Esophagus squamous epithelium (tissue), 5 donors: ENCODE measurements around the gene RASSF1. TPM values are rescaled to one million over a fixed set of nuclear protein-coding genes. Genes with fewer than 3 reads are reported as not detected.

Experiments
- DNase-seq: peaks from one replicate; lab custom pipeline; 2025; lab: John Stamatoyannopoulos, UW
- H3K27ac ChIP-seq, 4 donors: fragments of 200-600 bp; sonication (generic); one replicate each; pipeline ENCODE4 v1.5.1; 2016 to 2019; ENCODE audit warnings: mild to moderate bottlenecking in 1 of 4
- H3K27me3 ChIP-seq, 4 donors: fragments of 200-600 bp; sonication (generic); 1 replicate in 3 of 4; 2 replicates in 1 of 4; pipeline versions ENCODE4 v1.5.1 to v1.6.0; 2017 to 2021; ENCODE audit warnings: antibody characterized with exemption in 1 of 4
- H3K36me3 ChIP-seq, 3 donors: fragments of 200-600 bp; sonication (generic); one replicate each; pipeline ENCODE4 v1.5.1; 2016 to 2019
- H3K4me1 ChIP-seq, 3 donors: fragments of 200-600 bp; sonication (generic); one replicate each; pipeline ENCODE4 v1.5.1; 2017 to 2019
- H3K4me3 ChIP-seq, 4 donors: fragments of 200-600 bp; sonication (generic); 1 replicate in 3 of 4; 2 replicates in 1 of 4; pipeline ENCODE4 v1.5.1; 2016 to 2019; ENCODE audit warnings: mild to moderate bottlenecking in 2 of 4, moderate library complexity in 1 of 4
- H3K9me3 ChIP-seq, 3 donors: fragments of 200-600 bp; sonication (generic); one replicate each; pipeline ENCODE4 v1.5.1; 2016 to 2019
- CTCF ChIP-seq, 6 experiments: fragments of 450-650 bp in 4 of 6; fragments of 200-600 bp in 2 of 6; sonication (generic) in 2 of 6; IDR thresholded peaks; one replicate each; pipeline ENCODE4 v1.5.1; 2016 to 2019; ENCODE audit warnings: antibody characterized with exemption in 6 of 6, mild to moderate bottlenecking in 4 of 6, moderate library complexity in 4 of 6
- POLR2A ChIP-seq, 4 donors: fragments of 450-650 bp; IDR thresholded peaks; one replicate each; pipeline ENCODE4 v1.6.1; 2017; ENCODE audit warnings: antibody characterized with exemption in 4 of 4, mild to moderate bottlenecking in 4 of 4, moderate library complexity in 3 of 4
- WGBS, 2 donors: methylation state at CpG; one replicate each; pipeline ENCODE4 v1.1.5; 2018; 5-methylcytosine and 5-hydroxymethylcytosine counted together
- intact Hi-C: fragments of 100-400 bp; cut with DNase I; formaldehyde crosslinking; loops from one replicate; pipeline ENCODE4 v1.15.0; 2022
- total RNA-seq, 4 donors: library from RNA; depleted of rRNA; stranded (reverse); fragments of >200 nt; gene quantifications; one replicate each; pipeline ENCODE4 v1.1.0, GENCODE V29; 2016
- donor health status: DM: yes; HTN: yes; CAD: no.

RASSF1 gene
- total RNA-seq, 4 donors from 2014 or later = 11.9 to 31.7 (median 24.9) TPM

- Histone ChIP-seq H3K9me3 (no peaks in the 10 kb centered on the region), H3K4me3 (no peak overlapping the region), H3K4me1 (peaks cover 39 to 51% (median 39%) of the 10 kb centered on the region in 3 donors), H3K27me3 (no peaks in the 10 kb centered on the region), H3K36me3 (peaks cover 0 to 13% (median 0%) of the 10 kb centered on the region in 3 donors), H3K27ac (no peak overlapping the region)
- no peak for DNase-seq
- intact Hi-C loops = no loop called here
- TF ChIP-seq POLR2A (IDR thresholded peaks at IDR 0.05) (no peak), CTCF (IDR thresholded peaks at IDR 0.05) (no peak)
- WGBS, 2 donors = 87 to 96% methylated on average over 6 to 8 of the region's 8 CpGs
Observed at GRCh38 chr3:50295553-50296431, 44.8 kb downstream of the RASSF1 start.

DNA sequence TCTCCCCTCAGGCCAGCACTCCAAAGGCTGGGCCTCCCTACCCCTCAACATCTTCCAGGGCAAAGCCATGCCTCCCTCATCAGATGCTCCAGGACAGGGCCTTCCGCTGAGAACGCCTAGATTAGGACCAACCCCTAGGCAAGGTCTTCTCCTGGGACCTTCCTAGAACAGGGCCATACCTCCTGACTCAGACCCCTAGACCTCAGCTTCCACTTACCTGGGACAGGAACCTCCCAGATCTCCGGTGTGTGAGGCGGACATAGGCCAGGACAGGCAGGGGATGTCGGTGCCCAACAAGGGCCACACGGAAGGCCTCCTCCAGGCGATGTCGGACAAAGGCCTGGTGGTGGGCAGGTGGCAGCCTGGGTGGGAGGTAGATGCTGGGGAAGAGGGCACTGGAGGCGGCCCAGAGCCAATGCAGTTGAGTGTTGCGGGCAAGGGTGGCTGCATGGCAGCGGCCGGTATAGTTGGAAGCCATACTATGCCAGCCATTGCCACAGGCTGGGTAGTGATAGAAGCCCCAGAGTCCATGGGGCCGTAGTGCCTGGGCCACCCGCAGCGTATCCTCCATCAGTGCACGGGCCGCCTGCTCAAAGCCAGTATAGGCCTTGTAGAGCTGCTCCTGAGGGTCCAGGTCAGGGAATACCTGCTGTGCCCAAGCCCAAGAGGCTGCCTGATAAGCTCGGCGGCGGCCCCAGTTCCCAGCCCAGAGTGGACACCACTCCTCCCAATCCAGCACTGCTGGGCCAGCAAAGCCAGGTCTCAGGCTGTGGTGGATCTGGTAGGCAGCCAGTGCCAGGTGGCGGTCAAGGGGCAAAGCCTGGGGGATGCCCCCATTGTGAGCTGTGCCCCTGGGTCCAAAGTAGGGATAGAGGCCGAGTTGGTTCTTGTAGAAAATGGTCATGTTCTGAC is 45.9 kb downstream of the RASSF1 start:
- no peak for DNase-seq
- no peak for TF ChIP-seq POLR2A (IDR thresholded peaks at IDR 0.05)
- TF ChIP-seq CTCF (IDR thresholded peaks at IDR 0.05) = no peak
- H3K4me3 ChIP-seq = no peak overlapping the region
- peaks cover 29 to 50% (median 35%) of the 10 kb centered on the region in 3 donors for H3K4me1 ChIP-seq
- 87 to 92% methylated on average over 7 to 11 of the region's 22 CpGs for WGBS, 2 donors
- peaks cover 6 to 22% (median 7%) of the 10 kb centered on the region in 3 donors for H3K36me3 ChIP-seq
- no peaks in the 10 kb centered on the region for H3K27me3 ChIP-seq
- H3K9me3 ChIP-seq = no peaks in the 10 kb centered on the region
- H3K27ac ChIP-seq = no peak overlapping the region
- intact Hi-C loops = no loop called here

- no peak overlapping the region for H3K27ac ChIP-seq
- 82 to 100% methylated on average over 2 to 4 of the region's 4 CpGs for WGBS, 2 donors
- DNase-seq = no peak
- H3K4me3 ChIP-seq = no peak overlapping the region
- H3K27me3 ChIP-seq = no peaks in the 10 kb centered on the region
- no peak for TF ChIP-seq CTCF (IDR thresholded peaks at IDR 0.05)
- no peak for TF ChIP-seq POLR2A (IDR thresholded peaks at IDR 0.05)
- peaks cover 13 to 29% (median 14%) of the 10 kb centered on the region in 3 donors for H3K36me3 ChIP-seq
- intact Hi-C loops = no loop called here
- peaks cover 28 to 49% (median 33%) of the 10 kb centered on the region in 3 donors for H3K4me1 ChIP-seq
- H3K9me3 ChIP-seq = no peaks in the 10 kb centered on the region
Observed at GRCh38 chr3:50294089-50294488, 46.5 kb downstream of the RASSF1 start.

DNA sequence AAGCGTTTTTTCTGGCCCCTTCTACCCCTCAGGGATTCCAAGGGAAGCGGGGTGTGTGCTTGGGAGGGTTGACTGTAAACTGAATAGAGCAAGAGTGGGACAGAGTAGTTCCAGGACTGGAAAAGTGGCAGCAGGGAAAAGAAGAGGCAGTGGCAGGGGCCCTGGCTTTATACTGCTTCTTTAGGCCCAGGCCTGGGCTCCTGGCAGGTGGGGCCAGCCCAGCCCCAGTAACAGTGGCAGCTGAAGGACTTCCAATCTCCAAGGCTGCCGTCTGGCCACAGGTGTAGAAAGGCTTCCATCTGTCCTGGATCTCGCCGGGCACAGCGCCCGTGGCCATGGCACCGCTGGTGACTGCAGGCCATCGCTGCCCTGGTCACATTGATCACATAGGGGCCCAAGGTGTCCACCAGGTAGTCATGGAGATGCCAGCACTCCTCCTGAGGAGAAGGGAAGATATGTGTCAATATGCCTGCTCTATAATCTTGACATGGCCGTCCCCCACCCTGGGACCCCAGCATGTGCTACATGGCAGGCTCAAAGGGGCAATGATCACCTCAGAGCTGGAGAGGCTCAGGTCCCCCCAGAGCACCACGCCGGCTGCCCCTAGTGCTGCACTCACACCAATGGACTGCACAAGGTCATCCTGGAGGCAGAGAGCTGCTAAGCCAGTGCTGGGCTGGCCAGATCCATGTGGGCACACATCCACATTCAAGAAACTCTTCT is 47.4 kb downstream of the RASSF1 start:
- peak overlapping the region; percentile 84 to 92 (median 91) for H3K27ac ChIP-seq
- peaks cover 21 to 38% (median 22%) of the 10 kb centered on the region in 3 donors for H3K36me3 ChIP-seq
- no peaks in the 10 kb centered on the region for H3K9me3 ChIP-seq
- H3K4me3 ChIP-seq = peak overlapping the region in 2 of 4 donors; percentile 71 to 90
- peaks cover 22 to 42% (median 27%) of the 10 kb centered on the region in 3 donors for H3K4me1 ChIP-seq
- 66 to 77% methylated on average over 6 to 7 of the region's 12 CpGs for WGBS, 2 donors
- intact Hi-C loops = no loop called here
- no peak for TF ChIP-seq CTCF (IDR thresholded peaks at IDR 0.05)
- no peak for TF ChIP-seq POLR2A (IDR thresholded peaks at IDR 0.05)
- H3K27me3 ChIP-seq = no peaks in the 10 kb centered on the region
- DNase-seq = no peak
